GM19463 (cell line): ENCODE results near the gene ACTR3C.
"Not testable (repeated sequence)": the region's sequence is repeated elsewhere in the genome, so short reads cannot be mapped to it uniquely, and the experiment has no call there.

Experiments used
- ATAC-seq: cut with Tn5 transposase; IDR thresholded peaks from one replicate; pipeline ENCODE4 v1.9.1; 2021; ENCODE audit warnings: mild to moderate bottlenecking, moderate library complexity; ENCODE audit not compliant: unreplicated experiment

ACTR3C gene

GRCh38 chr7:150314639-150315239, 8.6 kb downstream of the ACTR3C start:
- ATAC-seq, result no peak

- ATAC-seq, result no peak
Measured at GRCh38 chr7:150313870-150314269, 9.5 kb downstream of the ACTR3C start.

- ATAC-seq, result no peak
Measured at GRCh38 chr7:150313367-150313809, 10.0 kb downstream of the ACTR3C start.

GRCh38 chr7:150312649-150313366, 10.5 kb downstream of the ACTR3C start:
- ATAC-seq, result not testable (repeated sequence)

GRCh38 chr7:150311711-150312110, 11.6 kb downstream of the ACTR3C start:
- no peak for ATAC-seq

GRCh38 chr7:150311146-150311545, 12.2 kb downstream of the ACTR3C start:
- no peak for ATAC-seq

GRCh38 chr7:150308575-150308974, 14.8 kb downstream of the ACTR3C start:
- ATAC-seq, result no peak

- no peak for ATAC-seq
Measured at GRCh38 chr7:150307904-150308303, 15.4 kb downstream of the ACTR3C start.

- no peak for ATAC-seq
Measured at GRCh38 chr7:150307129-150307528, 16.2 kb downstream of the ACTR3C start.

- ATAC-seq, result not testable (repeated sequence)
Measured at GRCh38 chr7:150306377-150306776, 17.0 kb downstream of the ACTR3C start.

- ATAC-seq, result not testable (repeated sequence)
Measured at GRCh38 chr7:150305903-150306284, 17.5 kb downstream of the ACTR3C start.

GRCh38 chr7:150305259-150305902, 18.0 kb downstream of the ACTR3C start:
- not testable (repeated sequence) for ATAC-seq

GRCh38 chr7:150304499-150305258, 18.7 kb downstream of the ACTR3C start:
- not testable (repeated sequence) for ATAC-seq

GRCh38 chr7:150302908-150303310, 20.4 kb downstream of the ACTR3C start:
- ATAC-seq, result not testable (repeated sequence)

- ATAC-seq, result not testable (repeated sequence)
Measured at GRCh38 chr7:150297978-150298377, 25.4 kb downstream of the ACTR3C start.

GRCh38 chr7:150296802-150297201, 26.5 kb downstream of the ACTR3C start:
- not testable (repeated sequence) for ATAC-seq

GRCh38 chr7:150295614-150296013, 27.7 kb downstream of the ACTR3C start:
- not testable (repeated sequence) for ATAC-seq

GRCh38 chr7:150295027-150295426, 28.3 kb downstream of the ACTR3C start:
- ATAC-seq, result not testable (repeated sequence)

GRCh38 chr7:150290317-150290716, 33.0 kb downstream of the ACTR3C start:
- not testable (repeated sequence) for ATAC-seq

GRCh38 chr7:150288816-150289215, 34.5 kb downstream of the ACTR3C start:
- not testable (repeated sequence) for ATAC-seq

- ATAC-seq, result not testable (repeated sequence)
Measured at GRCh38 chr7:150287815-150288214, 35.5 kb downstream of the ACTR3C start.
